Measurements from ENCODE around the gene DDIAS.

The DDIAS gene

GRCh38 chr11:82903843-82904586 is 2.5 kb downstream of the DDIAS start:
- H3K9me3 ChIP-seq, result no peaks in the 10 kb centered on the region
- H3K36me3 ChIP-seq, result no peaks in the 10 kb centered on the region
- H3K4me3 ChIP-seq, result no peak overlapping the region
- intact Hi-C loops (cut with DNase I; ENCODE audit: low total_unique reads), result loop anchor here (10.0 kb wide), 4 partner anchors 161 to 381 kb away; partner anchors contain the start of genes ANKRD42, CCDC90B and PCF11
- no peaks in the 10 kb centered on the region for H3K27me3 ChIP-seq
- H3K27ac ChIP-seq, result no peak overlapping the region
- H3K4me1 ChIP-seq, result peaks cover 0 to 16% (median 12%) of the 10 kb centered on the region in 4 donors
- DNase-seq, result no peak
- no peak for TF ChIP-seq CTCF (IDR thresholded peaks at IDR 0.05)

GRCh38 chr11:82906236-82906635 is 4.7 kb downstream of the DDIAS start:
- H3K9me3 ChIP-seq, result no peaks in the 10 kb centered on the region
- H3K4me1 ChIP-seq, result peaks cover 0 to 8% (median 5%) of the 10 kb centered on the region in 4 donors
- no peaks in the 10 kb centered on the region for H3K36me3 ChIP-seq
- no peaks in the 10 kb centered on the region for H3K27me3 ChIP-seq
- intact Hi-C loops (cut with DNase I; ENCODE audit: low total_unique reads), result loop anchor here (5.0 to 10.0 kb wide), 5 partner anchors 159 to 379 kb away; partner anchors contain the start of genes ANKRD42, CCDC90B and PCF11
- no peak overlapping the region for H3K4me3 ChIP-seq
- peak; percentile 55 to 60 for TF ChIP-seq CTCF (IDR thresholded peaks at IDR 0.05)
- no peak overlapping the region for H3K27ac ChIP-seq
- DNase-seq, result no peak

GRCh38 chr11:82906931-82907330 is 5.4 kb downstream of the DDIAS start:
- H3K27me3 ChIP-seq, result no peaks in the 10 kb centered on the region
- no peaks in the 10 kb centered on the region for H3K36me3 ChIP-seq
- intact Hi-C loops (cut with DNase I; ENCODE audit: low total_unique reads), result loop anchor here (5.0 to 10.0 kb wide), 5 partner anchors 158 to 378 kb away; partner anchors contain the start of genes ANKRD42, CCDC90B and PCF11
- peaks cover 0 to 5% (median 1%) of the 10 kb centered on the region in 4 donors for H3K4me1 ChIP-seq
- no peak overlapping the region for H3K4me3 ChIP-seq
- H3K27ac ChIP-seq, result no peak overlapping the region
- TF ChIP-seq CTCF (IDR thresholded peaks at IDR 0.05), result no peak
- DNase-seq, result no peak
- no peaks in the 10 kb centered on the region for H3K9me3 ChIP-seq

- Histone ChIP-seq H3K27me3 (no peaks in the 10 kb centered on the region), H3K4me3 (no peak overlapping the region), H3K36me3 (no peaks in the 10 kb centered on the region), H3K27ac (no peak overlapping the region), H3K9me3 (no peaks in the 10 kb centered on the region), H3K4me1 (peaks cover 0 to under 1% (median 0%) of the 10 kb centered on the region in 4 donors)
- DNase-seq, result no peak
- no peak for TF ChIP-seq CTCF (IDR thresholded peaks at IDR 0.05)
- intact Hi-C loops (cut with DNase I; ENCODE audit: low total_unique reads), result loop anchor here (5.0 to 10.0 kb wide), 5 partner anchors 157 to 377 kb away; partner anchors contain the start of genes ANKRD42, CCDC90B and PCF11
Measured at GRCh38 chr11:82907371-82907770, 5.8 kb downstream of the DDIAS start.

- H3K27me3 ChIP-seq, result no peaks in the 10 kb centered on the region
- H3K4me3 ChIP-seq, result no peak overlapping the region
- no peak overlapping the region for H3K27ac ChIP-seq
- no peak for TF ChIP-seq CTCF (IDR thresholded peaks at IDR 0.05)
- no peaks in the 10 kb centered on the region for H3K9me3 ChIP-seq
- no peak for DNase-seq
- no peaks in the 10 kb centered on the region for H3K36me3 ChIP-seq
- intact Hi-C loops (cut with DNase I; ENCODE audit: low total_unique reads), result loop anchor here (5.0 to 10.0 kb wide), 5 partner anchors 156 to 376 kb away; partner anchors contain the start of genes ANKRD42, CCDC90B and PCF11
- H3K4me1 ChIP-seq, result no peaks in the 10 kb centered on the region
Measured at GRCh38 chr11:82908311-82908710, 6.8 kb downstream of the DDIAS start.

Measured in tibial artery (tissue), 4 donors.